Spinal cord (tissue), 10 donors: ENCODE measurements around the gene ATP6AP1. TPM values are rescaled to one million over a fixed set of nuclear protein-coding genes. Genes with fewer than 3 reads are reported as not detected.

ENCODE experiments used
- DNase-seq, 6 donors: peaks; one replicate each; pipeline versions ENCODE4 v3.0.0 to v3.0.0-alpha.2; 2013 to 2015; ENCODE audit warnings: low spot score in 6 of 6, low read depth in 4 of 6
- H3K27ac ChIP-seq: one replicate; pipeline ENCODE4 v1.5.1; 2013; ENCODE audit warnings: low read depth, low read length, control low read depth
- H3K27me3 ChIP-seq: one replicate; pipeline ENCODE4 v1.6.1; 2013; ENCODE audit warnings: low read length; ENCODE audit not compliant: control insufficient read depth, insufficient read depth
- H3K36me3 ChIP-seq: one replicate; pipeline ENCODE4 v1.6.1; 2013; ENCODE audit warnings: low read length; ENCODE audit not compliant: control insufficient read depth, insufficient read depth
- H3K4me1 ChIP-seq: one replicate; pipeline ENCODE4 v1.6.1; 2013; ENCODE audit warnings: low read length; ENCODE audit not compliant: control insufficient read depth, insufficient read depth
- H3K4me3 ChIP-seq: one replicate; pipeline ENCODE4 v1.5.1; 2013; ENCODE audit warnings: low read depth, low read length, control low read depth
- H3K9me3 ChIP-seq: one replicate; pipeline ENCODE4 v1.6.1; 2013; ENCODE audit warnings: low read length; ENCODE audit not compliant: control insufficient read depth, insufficient read depth
- WGBS: methylation state at CpG from one replicate; pipeline ENCODE4 v1.1.5; 2013; ENCODE audit warnings: missing lambda C conversion rate; ENCODE audit not compliant: insufficient coverage; 5-methylcytosine and 5-hydroxymethylcytosine counted together
- polyA plus RNA-seq, 2 donors: library from polyadenylated mRNA; unstranded; fragments of 120-200 nt; gene quantifications; one replicate each; pipeline ENCODE4 v1.2.1, GENCODE V29; 2013; ENCODE audit not compliant: insufficient read length in 2 of 2
- small RNA-seq: library from RNA; depleted of rRNA; stranded (forward); fragments of <200 nt; gene quantifications from one replicate; pipeline ENCODE3, GENCODE V24; 2014; ENCODE audit warnings: low replicate concordance
- total RNA-seq, 2 donors: library from RNA; depleted of rRNA in 1 of 2; stranded (reverse); fragments of 120-200 nt in 1 of 2; fragments of >200 nt in 1 of 2; gene quantifications; one replicate each; pipeline versions ENCODE4 v1.2.3 to v1.2.4, GENCODE V29; 2013 to 2014
- donor health status: healthy.

ATP6AP1 gene
- total and polyA plus RNA-seq, 4 donors: 62.8 to 208 (median 141) TPM

- H3K9me3 ChIP-seq: no peaks in the 10 kb centered on the region
- no peaks in the 10 kb centered on the region for H3K27me3 ChIP-seq
- no peak for DNase-seq
- peaks cover 34% of the 10 kb centered on the region for H3K4me1 ChIP-seq
- 87% methylated on average over 14 of the region's 16 CpGs for WGBS
- H3K27ac ChIP-seq: no peak overlapping the region
- H3K36me3 ChIP-seq: peaks cover 37% of the 10 kb centered on the region
- H3K4me3 ChIP-seq: no peak overlapping the region
These were observed 56.0 kb downstream of the ATP6AP1 start for GRCh38 chrX:154484255-154485149.

- Histone ChIP-seq H3K4me1 (peaks cover 40% of the 10 kb centered on the region), H3K4me3 (peak overlapping the region; percentile 16), H3K27me3 (no peaks in the 10 kb centered on the region), H3K36me3 (peaks cover 37% of the 10 kb centered on the region), H3K27ac (no peak overlapping the region), H3K9me3 (no peaks in the 10 kb centered on the region)
- 57% methylated on average over 35 of the region's 35 CpGs for WGBS
- DNase-seq: peak in 1 of 6 donors; percentile 21
These were observed 56.9 kb downstream of the ATP6AP1 start for GRCh38 chrX:154485150-154486051.

GRCh38 chrX:154486052-154486395, 57.5 kb downstream of the ATP6AP1 start:
- Histone ChIP-seq H3K36me3 (peaks cover 37% of the 10 kb centered on the region), H3K4me1 (peaks cover 42% of the 10 kb centered on the region), H3K4me3 (peak overlapping the region; percentile 45), H3K27me3 (no peaks in the 10 kb centered on the region), H3K9me3 (no peaks in the 10 kb centered on the region), H3K27ac (no peak overlapping the region)
- DNase-seq: peak in 2 of 6 donors; percentile 10 to 33
- 24% methylated on average over 35 of the region's 35 CpGs for WGBS

Small RNA genes lying within 50 kb of the gene (small RNA-seq; reads per million reads assigned to genes)
- 0.16 reads per million for gene MIR6858
- gene SNORA70: not detected

Other genes starting within 250 kb of the ATP6AP1 start
- not detected for gene OPN1MW, start 246.1 kb upstream of the ATP6AP1 start, total RNA-seq
- not detected for gene OPN1MW, start 246.1 kb upstream of the ATP6AP1 start, polyA plus RNA-seq
- not detected for gene OPN1MW2, start 208.9 kb upstream of the ATP6AP1 start, total RNA-seq
- gene OPN1MW2, start 208.9 kb upstream of the ATP6AP1 start, polyA plus RNA-seq: not detected
- not detected for gene OPN1MW3, start 171.1 kb upstream of the ATP6AP1 start, total RNA-seq
- gene OPN1MW3, start 171.1 kb upstream of the ATP6AP1 start, polyA plus RNA-seq: not detected
- not detected for gene TEX28, start 133.6 kb upstream of the ATP6AP1 start, total RNA-seq
- not detected for gene TEX28, start 133.6 kb upstream of the ATP6AP1 start, polyA plus RNA-seq
- gene TKTL1, start 132.9 kb upstream of the ATP6AP1 start, total RNA-seq: 10 to 100 TPM in 1 of 2 donors, 1 to 10 TPM in 1; 1.9 to 14.1 TPM
- 10 to 100 TPM; 17.7 to 22.6 TPM for gene TKTL1, start 132.9 kb upstream of the ATP6AP1 start, polyA plus RNA-seq
- gene FLNA, start 54.0 kb upstream of the ATP6AP1 start, total RNA-seq: 100 to 1,000 TPM; 187 to 384 TPM
- 100 to 1,000 TPM; 203 to 271 TPM for gene FLNA, start 54.0 kb upstream of the ATP6AP1 start, polyA plus RNA-seq
- gene EMD, start 49.4 kb upstream of the ATP6AP1 start, total RNA-seq: 10 to 100 TPM; 14.1 to 19.5 TPM
- gene EMD, start 49.4 kb upstream of the ATP6AP1 start, polyA plus RNA-seq: 10 to 100 TPM; 84.4 to 88.1 TPM
- gene RPL10, start 30.3 kb upstream of the ATP6AP1 start, total RNA-seq: 1,000 to 10,000 TPM; 1,775 to 3,365 TPM
- 1,000 to 10,000 TPM; 2,002 to 2,049 TPM for gene RPL10, start 30.3 kb upstream of the ATP6AP1 start, polyA plus RNA-seq
- 10 to 100 TPM; 13.4 to 24.6 TPM for gene DNASE1L1, start 19.4 kb upstream of the ATP6AP1 start, total RNA-seq
- 10 to 100 TPM in 1 of 2 donors, 1 to 10 TPM in 1; 9.9 to 16.4 TPM for gene DNASE1L1, start 19.4 kb upstream of the ATP6AP1 start, polyA plus RNA-seq
- gene TAFAZZIN, start 17.1 kb upstream of the ATP6AP1 start, total RNA-seq: 10 to 100 TPM; 12.2 to 30.0 TPM
- gene TAFAZZIN, start 17.1 kb upstream of the ATP6AP1 start, polyA plus RNA-seq: 10 to 100 TPM; 48.4 to 65.3 TPM
- 100 to 1,000 TPM; 185 to 194 TPM for gene GDI1, start 8.5 kb downstream of the ATP6AP1 start, total RNA-seq
- gene GDI1, start 8.5 kb downstream of the ATP6AP1 start, polyA plus RNA-seq: 100 to 1,000 TPM; 674 to 688 TPM
- 10 to 100 TPM; 17.9 to 47.5 TPM for gene FAM50A, start 15.5 kb downstream of the ATP6AP1 start, total RNA-seq
- gene FAM50A, start 15.5 kb downstream of the ATP6AP1 start, polyA plus RNA-seq: 10 to 100 TPM; 82.1 to 94.8 TPM
- gene PLXNA3, start 29.6 kb downstream of the ATP6AP1 start, total RNA-seq: 10 to 100 TPM; 13.3 to 22.5 TPM
- gene PLXNA3, start 29.6 kb downstream of the ATP6AP1 start, polyA plus RNA-seq: 100 to 1,000 TPM in 1 of 2 donors, 10 to 100 TPM in 1; 95.0 to 127 TPM
- gene LAGE3, start 50.6 kb downstream of the ATP6AP1 start, total RNA-seq: 10 to 100 TPM; 10.0 to 38.5 TPM
- 10 to 100 TPM; 43.7 to 46.2 TPM for gene LAGE3, start 50.6 kb downstream of the ATP6AP1 start, polyA plus RNA-seq
- gene UBL4A, start 57.9 kb downstream of the ATP6AP1 start, total RNA-seq: 10 to 100 TPM; 29.6 to 32.1 TPM
- gene UBL4A, start 57.9 kb downstream of the ATP6AP1 start, polyA plus RNA-seq: 10 to 100 TPM; 37.4 to 38.3 TPM
- 10 to 100 TPM in 1 of 2 donors, 1 to 10 TPM in 1; 4.9 to 13.9 TPM for gene SLC10A3, start 62.0 kb downstream of the ATP6AP1 start, total RNA-seq
- 10 to 100 TPM in 1 of 2 donors, 1 to 10 TPM in 1; 7.9 to 10.7 TPM for gene SLC10A3, start 62.0 kb downstream of the ATP6AP1 start, polyA plus RNA-seq
- gene FAM3A, start 87.6 kb downstream of the ATP6AP1 start, total RNA-seq: 10 to 100 TPM; 16.1 to 32.7 TPM
- 10 to 100 TPM; 47.2 to 60.3 TPM for gene FAM3A, start 87.6 kb downstream of the ATP6AP1 start, polyA plus RNA-seq
- gene G6PD, start 118.2 kb downstream of the ATP6AP1 start, total RNA-seq: 10 to 100 TPM; 18.4 to 31.1 TPM
- 10 to 100 TPM; 41.4 to 45.5 TPM for gene G6PD, start 118.2 kb downstream of the ATP6AP1 start, polyA plus RNA-seq
- gene IKBKG, start 118.9 kb downstream of the ATP6AP1 start, total RNA-seq: 10 to 100 TPM in 1 of 2 donors, 1 to 10 TPM in 1; 7.7 to 16.6 TPM
- gene IKBKG, start 118.9 kb downstream of the ATP6AP1 start, polyA plus RNA-seq: 10 to 100 TPM; 23.8 to 23.9 TPM
- gene CTAG1A, start 156.5 kb downstream of the ATP6AP1 start, total RNA-seq: not detected
- not detected for gene CTAG1A, start 156.5 kb downstream of the ATP6AP1 start, polyA plus RNA-seq
- not detected for gene CTAG1B, start 190.6 kb downstream of the ATP6AP1 start, total RNA-seq
- not detected for gene CTAG1B, start 190.6 kb downstream of the ATP6AP1 start, polyA plus RNA-seq
- gene CTAG2, start 224.9 kb downstream of the ATP6AP1 start, total RNA-seq: not detected
- gene CTAG2, start 224.9 kb downstream of the ATP6AP1 start, polyA plus RNA-seq: not detected